Measurements from ENCODE around the gene GFER.
"Not testable (repeated sequence)": the region's sequence is repeated elsewhere in the genome, so short reads cannot be mapped to it uniquely, and the experiment has no call there.

Gene GFER

DNA sequence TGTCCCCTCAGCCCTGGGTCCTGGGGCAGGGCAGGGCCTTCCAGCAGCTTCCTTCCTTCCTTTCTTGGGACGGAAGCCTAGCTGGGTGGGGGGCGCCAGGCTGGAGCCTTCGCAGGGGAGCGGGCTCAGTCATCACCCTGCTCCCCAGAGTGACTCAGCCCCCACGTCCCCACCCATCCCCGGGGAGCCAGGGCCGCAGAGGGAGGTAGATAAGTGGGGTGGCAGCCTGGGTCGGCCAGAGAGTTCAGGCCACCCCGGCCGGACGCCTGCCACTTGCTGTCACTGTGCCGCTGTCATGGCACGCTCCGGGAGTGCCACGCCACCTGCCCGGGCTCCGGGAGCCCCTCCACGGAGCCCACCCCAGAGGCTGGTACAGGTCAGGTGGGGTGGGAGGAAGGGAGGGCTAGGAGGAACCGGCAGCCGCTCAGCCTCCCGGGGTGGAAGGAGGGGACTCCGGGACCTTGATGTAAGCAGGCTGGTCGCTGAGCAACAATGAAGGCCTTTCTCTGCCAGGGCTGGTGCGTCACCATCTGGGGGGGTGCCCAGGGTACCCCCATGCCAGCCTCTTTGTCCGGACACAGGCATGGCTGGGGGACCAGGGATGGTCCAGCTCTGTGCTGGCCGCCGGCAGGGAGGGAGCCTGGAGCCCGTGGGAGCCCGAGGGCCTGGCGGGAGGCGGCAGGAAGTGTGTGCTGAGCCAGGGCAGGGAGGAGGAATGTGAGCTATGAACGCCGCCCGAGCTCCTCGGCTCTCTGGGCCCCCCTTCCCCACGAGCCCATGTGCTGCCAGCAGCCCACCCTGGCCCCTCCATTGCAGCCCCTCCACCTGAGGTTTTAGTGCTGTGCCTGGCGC lies 49.3 kb downstream of the GFER start:
- no peak for DNase-seq (ENCODE audit: low read depth)
- peak overlapping the region; percentile 13 for H3K4me3 ChIP-seq (ENCODE audit: low read length)
- TF ChIP-seq, protein P1, sequence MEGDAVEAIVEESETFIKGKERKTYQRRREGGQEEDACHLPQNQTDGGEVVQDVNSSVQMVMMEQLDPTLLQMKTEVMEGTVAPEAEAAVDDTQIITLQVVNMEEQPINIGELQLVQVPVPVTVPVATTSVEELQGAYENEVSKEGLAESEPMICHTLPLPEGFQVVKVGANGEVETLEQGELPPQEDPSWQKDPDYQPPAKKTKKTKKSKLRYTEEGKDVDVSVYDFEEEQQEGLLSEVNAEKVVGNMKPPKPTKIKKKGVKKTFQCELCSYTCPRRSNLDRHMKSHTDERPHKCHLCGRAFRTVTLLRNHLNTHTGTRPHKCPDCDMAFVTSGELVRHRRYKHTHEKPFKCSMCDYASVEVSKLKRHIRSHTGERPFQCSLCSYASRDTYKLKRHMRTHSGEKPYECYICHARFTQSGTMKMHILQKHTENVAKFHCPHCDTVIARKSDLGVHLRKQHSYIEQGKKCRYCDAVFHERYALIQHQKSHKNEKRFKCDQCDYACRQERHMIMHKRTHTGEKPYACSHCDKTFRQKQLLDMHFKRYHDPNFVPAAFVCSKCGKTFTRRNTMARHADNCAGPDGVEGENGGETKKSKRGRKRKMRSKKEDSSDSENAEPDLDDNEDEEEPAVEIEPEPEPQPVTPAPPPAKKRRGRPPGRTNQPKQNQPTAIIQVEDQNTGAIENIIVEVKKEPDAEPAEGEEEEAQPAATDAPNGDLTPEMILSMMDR (conservative IDR thresholded peaks at IDR 0.05; ENCODE audit: low read depth, low read length): no peak

DNA sequence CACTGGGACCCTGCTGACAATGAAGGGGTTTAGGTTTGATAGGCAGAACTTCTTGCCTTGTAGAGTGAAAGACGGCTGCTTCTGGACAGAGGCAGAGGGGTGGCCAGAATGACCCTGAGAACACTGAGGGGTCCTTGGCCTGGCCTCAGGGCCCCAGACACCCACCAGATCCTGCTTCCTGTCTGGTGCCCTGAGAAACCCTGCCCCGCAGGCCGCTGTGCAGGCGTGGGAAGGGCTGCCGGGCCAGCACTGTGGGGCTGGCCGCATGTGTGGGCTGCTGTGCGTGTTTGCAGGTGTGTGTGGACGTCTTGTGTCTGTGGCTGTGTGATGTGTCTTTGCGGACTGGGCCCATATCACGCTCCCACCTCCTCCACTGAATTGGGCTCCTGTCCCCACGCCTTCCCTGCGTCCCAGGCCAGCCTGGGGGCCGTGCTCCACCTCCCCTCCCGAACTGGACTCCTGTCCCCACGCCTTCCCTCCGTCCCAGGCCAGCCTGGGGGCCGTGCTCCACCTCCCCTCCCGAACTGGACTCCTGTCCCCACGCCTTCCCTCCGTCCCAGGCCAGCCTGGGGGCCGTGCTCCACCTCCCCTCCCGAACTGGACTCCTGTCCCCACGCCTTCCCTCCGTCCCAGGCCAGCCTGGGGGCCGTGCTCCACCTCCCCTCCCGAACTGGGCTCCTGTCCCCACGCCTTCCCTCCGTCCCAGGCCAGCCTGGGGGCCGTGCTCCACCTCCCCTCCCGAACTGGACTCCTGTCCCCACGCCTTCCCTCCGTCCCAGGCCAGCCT lies 50.1 kb downstream of the GFER start:
- H3K4me3 ChIP-seq (ENCODE audit: low read length): not testable (repeated sequence)

DNA sequence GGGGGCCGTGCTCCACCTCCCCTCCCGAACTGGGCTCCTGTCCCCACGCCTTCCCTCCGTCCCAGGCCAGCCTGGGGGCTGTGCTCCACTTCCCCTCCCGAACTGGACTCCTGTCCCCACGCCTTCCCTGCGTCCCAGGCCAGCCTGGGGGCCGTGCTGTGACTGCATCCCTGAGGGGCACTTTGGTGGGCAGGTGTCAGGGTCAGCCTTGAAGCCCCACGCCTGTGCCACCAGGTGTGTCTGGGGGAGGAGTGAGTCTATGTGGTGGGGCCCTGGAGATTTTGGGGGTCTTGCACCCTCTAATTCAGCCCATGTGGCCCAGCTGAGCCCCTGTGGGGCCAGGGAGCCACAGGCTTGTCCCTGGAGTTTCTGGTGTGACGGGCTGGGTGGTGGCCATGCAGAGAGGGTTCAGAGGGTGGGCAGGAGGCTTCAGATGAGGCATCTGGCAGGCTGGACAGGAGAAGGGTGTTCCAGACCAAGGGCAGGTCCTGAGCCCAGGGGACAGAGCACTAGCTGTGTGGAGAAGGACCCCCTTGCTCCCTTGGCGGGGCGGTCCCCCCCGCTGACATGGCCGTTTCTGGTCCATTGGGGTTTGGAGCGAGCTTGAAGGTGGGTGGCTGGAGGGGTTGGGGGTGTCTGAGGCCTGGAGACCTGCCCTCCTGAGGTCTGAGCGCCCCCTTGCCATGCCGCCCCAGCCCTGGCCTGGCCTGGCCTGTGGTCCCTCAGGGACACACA lies 50.9 kb downstream of the GFER start:
- no peak overlapping the region for H3K4me3 ChIP-seq (ENCODE audit: low read length)
- TF ChIP-seq, protein P1 (conservative IDR thresholded peaks at IDR 0.05; ENCODE audit: low read depth, low read length): no peak

More for the DNA sequence above, 50.1 kb downstream of the GFER start:
- not testable (repeated sequence) for DNase-seq (ENCODE audit: low read depth)

DNA sequence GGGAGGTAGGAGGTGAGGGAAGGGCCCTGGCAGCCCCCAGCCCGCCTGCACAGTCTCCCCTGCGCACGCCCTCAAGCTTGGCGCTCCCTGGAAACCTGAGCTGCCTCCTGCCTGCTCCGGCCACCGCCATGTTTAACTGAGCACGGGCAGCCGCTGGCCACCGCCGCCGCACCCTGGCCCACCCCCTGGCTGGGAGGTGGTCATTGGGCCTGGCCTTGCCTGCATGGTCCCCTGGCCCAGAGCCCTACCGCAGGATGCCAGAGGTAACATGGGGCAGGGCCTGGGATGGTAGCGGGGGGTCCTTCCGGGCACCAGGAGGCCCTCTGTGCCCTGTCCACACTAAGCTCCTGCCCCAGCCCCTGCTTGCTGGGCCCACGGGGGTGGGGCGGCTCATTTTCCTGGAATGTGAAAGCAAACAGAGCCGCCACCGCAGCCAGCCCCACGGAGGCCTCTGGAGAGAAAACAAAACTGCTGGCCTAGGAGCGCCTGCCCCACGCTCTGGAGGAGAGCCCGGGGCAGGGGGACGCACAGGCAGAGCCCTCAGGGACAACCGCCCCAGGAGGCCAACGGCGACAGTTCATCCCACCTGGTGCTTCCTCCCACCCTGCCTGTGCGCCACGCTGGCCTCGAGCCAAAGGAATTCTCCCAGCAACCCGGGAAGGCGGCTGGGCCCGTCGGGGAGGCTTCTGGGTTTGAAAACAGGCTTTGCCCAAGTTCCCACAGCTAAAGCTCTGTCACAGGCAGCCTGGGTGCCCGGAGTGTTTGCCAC lies 51.6 kb downstream of the GFER start:
- no peak for DNase-seq (ENCODE audit: low read depth)
- TF ChIP-seq, protein P1 (conservative IDR thresholded peaks at IDR 0.05; ENCODE audit: low read depth, low read length): no peak
- H3K4me3 ChIP-seq (ENCODE audit: low read length): no peak overlapping the region

More for the DNA sequence above, 50.9 kb downstream of the GFER start:
- no peak for DNase-seq (ENCODE audit: low read depth)

DNA sequence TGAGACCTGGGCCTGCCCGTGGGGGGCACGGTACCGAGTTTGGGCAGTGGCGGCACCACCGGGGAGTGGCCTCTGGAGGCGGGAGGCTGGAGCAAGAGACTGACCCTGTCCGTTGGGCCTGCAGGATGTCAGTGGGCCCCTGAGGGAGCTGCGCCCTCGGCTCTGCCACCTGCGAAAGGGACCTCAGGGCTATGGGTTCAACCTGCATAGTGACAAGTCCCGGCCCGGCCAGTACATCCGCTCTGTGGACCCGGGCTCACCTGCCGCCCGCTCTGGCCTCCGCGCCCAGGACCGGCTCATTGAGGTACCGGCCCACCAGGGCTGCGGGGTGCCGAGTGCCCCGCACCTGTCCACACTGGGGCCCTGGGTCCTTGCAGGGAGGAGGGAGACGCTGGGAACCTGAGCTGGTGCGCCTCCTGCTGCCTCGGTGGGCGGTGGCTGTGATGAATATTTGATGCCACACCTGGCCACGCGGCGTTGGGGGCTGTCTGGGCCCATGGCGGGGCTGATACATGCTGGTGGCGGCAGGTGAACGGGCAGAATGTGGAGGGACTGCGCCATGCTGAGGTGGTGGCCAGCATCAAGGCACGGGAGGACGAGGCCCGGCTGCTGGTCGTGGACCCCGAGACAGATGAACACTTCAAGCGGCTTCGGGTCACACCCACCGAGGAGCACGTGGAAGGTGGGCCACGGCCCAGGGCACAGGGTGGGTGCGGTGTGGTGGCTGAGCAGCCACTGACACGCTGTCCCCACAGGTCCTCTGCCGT lies 52.4 kb downstream of the GFER start:
- H3K4me3 ChIP-seq (ENCODE audit: low read length): no peak overlapping the region
- TF ChIP-seq, protein P1 (conservative IDR thresholded peaks at IDR 0.05; ENCODE audit: low read depth, low read length): no peak
- no peak for DNase-seq (ENCODE audit: low read depth)

DNA sequence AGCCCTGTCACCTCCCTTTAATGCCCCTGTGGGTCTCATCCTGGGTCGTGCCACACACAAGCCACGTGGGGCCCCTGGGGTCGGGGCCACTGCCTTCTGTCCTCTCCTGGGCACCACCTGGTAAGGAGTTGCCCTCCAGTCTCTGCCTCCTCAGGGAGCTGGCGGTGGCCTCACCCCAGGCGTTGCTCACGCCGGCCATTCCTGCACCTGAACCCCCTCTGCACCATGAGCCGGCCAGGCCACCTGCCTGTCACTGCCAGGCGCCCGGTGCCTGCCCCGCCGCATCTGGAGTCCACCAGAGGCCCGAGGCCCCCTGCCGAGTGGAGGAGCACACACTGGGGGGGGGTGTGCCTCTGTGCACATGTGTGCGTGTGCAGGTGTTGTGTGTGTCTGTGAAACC lies 53.1 kb downstream of the GFER start:
- no peak for DNase-seq (ENCODE audit: low read depth)
- no peak overlapping the region for H3K4me3 ChIP-seq (ENCODE audit: low read length)
- TF ChIP-seq, protein P1 (conservative IDR thresholded peaks at IDR 0.05; ENCODE audit: low read depth, low read length): no peak
